NCI-H128 (cell line): Measurements from ENCODE around the gene CAMKK2.
"Not testable (repeated sequence)": the region's sequence is repeated elsewhere in the genome, so short reads cannot be mapped to it uniquely, and the experiment has no call there.

Experiments
- DNase-seq: peaks from one replicate; lab custom pipeline; 2025; ENCODE audit not compliant: unreplicated experiment; lab: John Stamatoyannopoulos, UW

Gene CAMKK2

DNA sequence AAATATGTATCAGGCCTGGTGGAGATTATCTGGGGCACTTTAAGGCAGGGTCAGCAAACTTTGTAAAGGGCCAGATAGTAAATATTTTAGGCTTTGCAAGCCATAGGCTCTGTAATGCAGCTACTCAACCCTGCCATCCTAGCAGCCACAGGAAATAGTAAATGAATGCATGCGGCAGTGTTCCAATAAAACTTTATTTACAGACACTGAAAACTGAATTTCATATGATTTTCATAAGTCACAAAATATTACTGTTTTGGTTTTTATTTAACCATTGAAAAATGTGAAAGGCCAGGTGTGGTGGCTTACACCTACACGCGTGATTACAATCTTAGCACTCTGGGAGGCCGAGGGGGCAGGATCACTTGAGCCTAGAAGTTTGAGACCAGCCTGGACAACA, 3.2 kb upstream of the CAMKK2 start:
- no peak for DNase-seq

DNA sequence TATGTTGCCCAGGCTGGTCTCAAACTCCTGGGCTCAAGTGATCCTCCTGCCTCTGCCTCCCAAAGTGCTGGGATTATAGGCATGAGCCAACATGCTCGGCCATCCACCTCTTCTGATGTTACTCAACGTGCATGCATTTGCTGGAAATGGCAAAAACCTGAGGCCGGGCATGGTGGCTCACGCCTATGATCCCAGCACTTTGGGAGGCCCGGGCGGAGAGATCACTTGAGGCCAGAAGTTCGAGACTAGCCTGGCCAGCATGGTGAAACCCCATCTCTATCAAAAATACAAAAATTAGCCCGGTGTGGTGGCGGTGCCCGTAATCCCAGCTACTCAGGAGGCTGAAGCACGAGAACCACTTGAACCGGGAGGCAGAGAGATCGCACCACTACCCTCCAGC, 1.9 kb upstream of the CAMKK2 start:
- not testable (repeated sequence) for DNase-seq

DNA sequence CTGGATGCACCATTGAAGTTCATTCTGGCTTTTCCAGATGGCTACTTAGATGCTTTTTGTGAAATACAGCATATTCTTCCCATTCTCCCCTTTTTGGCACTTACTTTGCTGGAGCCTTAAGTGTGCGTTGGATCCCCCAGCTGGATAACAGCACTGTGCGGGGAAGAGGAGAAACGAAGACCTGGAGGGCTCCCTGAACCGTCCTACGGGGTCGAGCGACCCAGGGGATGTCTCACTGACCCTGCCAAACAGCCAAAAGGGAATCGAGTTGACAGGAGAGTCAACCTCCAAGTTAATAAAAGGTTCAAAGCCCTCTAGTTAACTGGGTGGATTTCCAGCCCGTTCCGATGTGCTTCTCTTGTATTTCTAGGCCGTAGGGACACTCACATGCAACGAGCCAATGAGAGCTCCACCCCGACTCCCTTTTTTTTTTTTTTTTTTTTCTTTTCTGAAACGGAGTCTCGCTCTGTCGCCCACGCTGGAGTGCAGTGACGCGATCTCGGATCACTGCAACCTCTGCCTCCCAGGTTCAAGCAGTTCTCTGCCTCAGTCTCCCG, 1.0 kb upstream of the CAMKK2 start:
- DNase-seq: no peak

DNA sequence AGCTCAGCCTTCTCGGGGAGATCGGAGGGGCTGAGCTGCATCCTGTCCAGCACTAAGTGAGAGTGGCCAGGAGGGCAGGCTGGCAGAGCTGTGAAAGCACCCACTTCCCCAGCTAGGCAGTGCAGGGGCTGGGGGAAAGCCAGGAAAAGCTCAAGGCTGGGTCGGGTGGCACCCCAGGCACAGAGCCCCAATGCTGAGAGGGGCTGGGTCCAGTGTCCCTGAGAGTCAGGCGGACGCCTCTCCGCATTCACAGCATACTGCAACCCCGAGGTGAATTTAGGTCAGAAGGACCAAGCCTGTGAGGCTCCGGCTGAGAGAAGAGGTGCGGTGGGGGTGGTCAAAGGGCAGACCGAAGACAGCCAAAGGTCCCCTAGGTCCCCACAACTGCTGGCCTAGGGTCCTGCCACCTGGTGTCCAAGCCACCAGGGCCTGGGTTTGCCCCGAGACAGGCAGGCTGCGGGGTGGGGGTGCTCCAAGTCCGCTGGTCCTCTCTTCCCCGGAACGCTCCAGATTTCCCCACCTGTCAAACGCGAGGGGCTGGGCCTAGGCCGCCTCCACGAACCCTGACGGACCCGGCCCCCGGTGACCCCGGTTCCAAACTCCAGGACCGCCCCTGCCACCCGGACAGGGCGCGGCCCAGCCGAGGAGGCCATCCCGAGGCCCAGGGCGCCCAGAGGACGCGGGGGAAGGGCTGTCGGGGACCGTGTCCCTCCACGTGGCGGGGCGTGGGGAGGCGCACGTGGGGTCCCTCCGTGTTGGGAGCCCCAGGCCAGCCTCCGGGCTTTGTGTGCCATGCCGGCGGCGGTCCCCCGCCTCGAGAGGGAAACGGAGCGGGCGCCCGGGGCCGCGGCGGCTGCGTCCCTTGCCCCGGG, 527 bp downstream of the CAMKK2 start:
- no peak for DNase-seq

DNA sequence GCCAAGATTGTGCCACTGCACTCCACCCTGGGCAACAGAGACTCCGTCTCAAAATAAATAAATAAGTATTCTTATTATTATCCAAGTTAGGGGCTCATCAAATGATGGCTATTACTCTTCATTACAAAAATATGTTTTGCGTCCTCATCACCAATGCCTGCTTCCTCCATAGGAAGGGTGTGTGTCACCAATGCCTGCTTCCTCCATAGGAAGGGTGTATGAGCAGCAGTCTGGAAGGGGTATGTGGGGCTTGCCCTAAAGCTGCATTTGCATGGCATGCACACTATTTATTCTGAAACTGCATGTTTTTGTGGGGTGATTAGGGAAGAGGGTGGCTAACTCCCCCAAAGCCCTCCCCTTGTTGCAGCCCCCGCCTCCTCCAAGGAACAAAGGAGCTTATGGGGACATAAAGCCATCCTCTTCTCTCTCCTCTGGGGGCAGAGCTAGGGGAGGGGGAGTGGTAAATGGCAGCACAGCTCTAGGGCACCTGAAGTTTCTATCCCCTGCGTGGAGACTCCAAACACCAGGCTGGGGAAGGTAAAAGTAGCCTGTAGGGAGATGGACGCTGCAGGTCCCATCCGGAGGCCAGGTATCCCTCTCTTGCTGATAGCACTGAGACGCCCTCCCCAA, 1.3 kb downstream of the CAMKK2 start:
- DNase-seq: no peak

DNA sequence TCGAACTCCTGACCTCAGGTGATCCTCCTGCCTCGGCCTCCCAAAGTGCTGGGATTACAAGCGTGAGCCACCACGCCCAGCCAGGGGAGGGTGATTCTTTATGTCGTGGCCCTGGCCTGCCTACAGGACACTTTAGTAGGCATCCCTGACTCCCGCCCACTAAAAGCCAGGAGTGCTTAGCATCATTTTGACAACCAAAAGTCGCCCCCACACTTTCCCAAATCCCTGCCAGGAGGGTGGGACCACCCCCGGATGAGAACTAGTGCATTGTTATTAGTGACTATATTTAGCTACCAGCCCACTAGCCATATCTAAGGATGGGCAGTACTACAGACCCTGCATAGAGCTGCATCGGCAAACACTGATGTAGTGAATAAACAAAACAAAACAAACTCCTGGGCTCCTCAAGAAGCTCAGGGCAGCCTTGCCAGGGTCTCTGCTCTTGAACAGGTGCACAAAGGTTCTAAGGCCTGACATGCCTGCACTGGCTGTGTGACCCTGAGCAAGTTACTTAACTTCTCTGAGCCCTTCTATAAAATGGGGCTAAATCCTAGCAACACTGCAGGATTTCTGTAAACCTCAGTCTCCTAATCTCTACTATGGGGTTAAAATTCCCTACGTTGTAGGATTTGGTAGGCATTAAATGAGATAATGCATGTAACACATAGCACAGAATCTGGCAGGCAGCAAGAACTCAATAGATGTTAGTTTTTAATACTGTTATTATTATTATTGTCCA, 2.2 kb downstream of the CAMKK2 start:
- DNase-seq: no peak

DNA sequence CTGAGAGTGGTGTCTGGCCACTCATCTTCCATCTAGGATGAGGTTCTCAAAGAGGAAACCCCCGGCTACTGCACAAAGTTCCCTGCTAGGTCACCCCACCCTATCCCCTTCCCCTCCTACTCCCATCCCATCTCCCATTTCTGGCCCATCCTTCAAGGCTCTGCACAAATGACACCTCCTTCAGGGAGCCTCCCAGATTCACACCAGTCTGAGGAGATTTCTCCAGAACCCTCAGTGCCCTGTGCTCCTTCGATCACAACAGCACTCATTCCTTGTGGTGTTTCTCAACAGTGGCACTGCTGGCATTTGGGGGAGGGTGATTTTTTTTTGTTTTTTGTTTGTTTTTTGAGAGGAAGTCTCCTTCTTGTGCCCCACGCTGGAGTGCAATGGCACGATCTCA, 2.9 kb downstream of the CAMKK2 start:
- DNase-seq: no peak

DNA sequence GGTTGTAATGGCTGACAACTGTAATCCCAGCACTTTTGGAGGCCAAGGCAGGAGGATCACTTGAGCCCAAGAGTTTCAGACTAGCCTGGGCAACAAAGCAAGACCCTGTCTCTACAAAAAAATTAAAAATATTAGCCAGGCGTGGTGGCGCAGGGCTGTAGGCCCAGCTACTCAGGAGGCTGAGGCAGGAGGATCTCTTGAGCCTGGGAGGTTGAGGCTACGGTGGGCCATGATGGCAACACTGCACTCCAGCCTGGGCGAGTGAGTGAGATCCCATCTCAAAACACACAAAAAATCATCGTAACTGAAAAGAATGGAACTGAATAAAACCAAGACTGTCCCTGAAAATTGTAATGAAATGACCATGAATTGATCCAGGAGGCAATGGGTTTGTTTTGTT, 6.1 kb downstream of the CAMKK2 start:
- DNase-seq: no peak

DNA sequence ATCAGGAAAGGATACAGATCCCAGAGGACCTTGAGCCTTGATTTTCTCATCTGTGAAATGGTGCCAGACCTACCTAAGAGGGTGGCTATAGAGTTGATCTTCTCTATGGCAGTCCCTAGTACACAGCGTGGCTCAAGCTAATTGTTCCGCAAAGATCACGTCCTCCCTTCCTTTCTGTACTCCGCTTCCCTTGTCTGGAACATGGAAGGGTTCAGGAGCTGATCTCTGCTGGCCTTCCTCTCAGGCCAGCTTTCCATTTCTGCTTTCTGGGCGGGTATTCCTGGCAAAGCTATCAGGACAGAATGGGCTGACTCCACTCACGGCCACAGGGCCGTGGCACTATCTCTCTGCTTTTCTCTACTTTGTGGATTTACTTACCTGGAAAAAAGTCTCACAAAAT, 6.5 kb downstream of the CAMKK2 start:
- DNase-seq: no peak

DNA sequence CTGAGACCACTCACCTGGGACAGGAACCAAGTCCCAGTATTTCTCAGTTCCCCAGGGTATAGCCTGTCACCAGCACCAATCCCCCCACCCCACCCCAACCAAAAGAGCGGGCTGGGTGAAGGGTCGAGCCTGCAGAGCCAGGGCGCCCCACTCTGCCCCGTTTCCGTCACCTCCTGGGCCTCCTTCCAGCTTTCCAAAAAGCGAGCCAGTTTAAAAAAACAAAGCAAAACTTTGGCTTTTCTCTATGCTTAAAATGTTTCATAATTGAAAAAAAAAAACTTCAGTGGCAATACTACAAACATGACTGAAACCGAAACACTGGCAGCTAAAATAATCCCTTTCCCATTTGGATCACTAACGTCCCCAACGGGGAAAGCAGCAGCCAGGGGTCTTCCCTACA, 7.5 kb downstream of the CAMKK2 start:
- no peak for DNase-seq

DNA sequence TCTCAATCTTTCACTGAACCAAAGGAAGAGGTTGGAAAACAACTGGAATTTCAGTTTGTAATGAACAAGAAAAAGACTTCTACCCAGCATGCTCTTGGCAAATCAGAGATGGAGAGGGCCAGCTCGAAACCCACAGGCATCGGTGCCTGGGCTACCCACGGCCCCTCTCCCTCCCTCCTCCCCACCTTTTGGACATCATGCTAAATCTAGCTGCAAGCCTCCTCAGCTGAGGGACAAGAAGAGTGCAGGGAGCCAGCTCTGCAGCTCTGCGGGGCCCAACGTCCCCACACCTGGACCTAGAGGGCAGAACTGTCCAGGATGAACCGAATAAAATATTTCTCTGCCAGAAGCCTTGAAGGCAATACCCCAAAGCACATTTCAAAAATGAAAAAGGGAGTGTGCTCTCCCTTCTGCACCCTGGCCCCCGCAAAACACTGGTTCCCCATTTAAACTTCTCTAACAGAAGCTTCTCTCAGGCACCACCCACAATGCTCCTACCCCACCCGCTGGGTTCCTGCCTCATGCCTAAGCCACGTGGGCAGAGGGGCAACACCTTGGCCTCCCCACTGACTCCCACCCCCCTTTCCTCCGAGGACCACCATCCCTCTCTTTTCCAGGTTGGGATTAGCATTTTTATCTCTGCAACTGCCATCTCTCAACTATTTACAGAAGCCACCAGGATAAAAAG, 8.2 kb downstream of the CAMKK2 start:
- no peak for DNase-seq

DNA sequence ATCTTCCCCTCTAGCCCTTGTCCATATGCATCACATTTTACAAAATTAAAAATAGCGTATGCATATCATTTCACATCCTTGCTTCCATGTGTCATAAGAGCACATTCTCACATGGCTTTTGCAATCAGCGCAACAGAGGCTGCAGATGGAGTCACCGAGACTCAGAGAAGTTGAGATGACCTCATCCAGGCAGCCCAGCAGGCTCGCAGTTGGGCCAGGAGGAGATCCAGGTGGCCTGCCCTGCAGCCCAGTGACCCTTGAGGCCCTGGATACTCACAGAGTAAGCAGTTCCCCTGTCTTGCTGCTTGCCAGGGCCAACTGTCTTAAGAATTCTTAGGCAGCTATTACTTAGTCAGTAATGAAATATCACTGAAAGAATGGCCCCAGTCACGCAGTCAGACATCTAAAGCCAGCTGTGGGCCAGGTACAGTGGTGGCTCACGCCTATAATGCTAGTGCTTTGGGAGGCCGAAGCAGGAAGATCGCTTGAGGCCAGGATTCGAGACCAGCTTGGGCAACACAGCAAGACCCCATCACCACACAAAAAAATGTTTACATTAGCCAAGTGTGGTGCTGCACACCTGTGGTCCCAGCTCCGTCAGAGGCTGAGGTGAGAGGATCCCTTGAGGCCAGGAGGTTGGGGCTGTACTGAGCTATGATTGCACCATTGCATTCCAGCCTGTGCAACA, 9.1 kb downstream of the CAMKK2 start:
- DNase-seq: no peak

DNA sequence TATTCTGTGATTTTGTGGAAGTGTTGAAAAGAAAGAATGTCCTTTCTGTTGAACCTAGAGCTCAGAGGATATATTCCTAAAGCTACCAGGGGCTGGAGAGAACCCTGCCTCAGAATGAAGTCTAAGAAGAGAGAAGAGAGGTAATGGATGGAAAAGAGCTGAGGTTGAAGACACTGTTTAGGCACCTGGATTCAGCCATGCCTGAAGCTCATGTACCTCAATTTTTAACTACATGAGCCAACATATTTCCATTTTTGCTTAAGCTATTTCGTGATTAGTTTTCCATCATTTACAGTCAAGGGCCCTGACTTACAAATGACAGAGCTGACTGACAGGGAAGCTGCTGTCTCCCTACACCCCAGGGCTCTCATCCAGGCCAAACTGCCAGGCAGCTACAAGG, 10.7 kb downstream of the CAMKK2 start:
- DNase-seq: no peak

DNA sequence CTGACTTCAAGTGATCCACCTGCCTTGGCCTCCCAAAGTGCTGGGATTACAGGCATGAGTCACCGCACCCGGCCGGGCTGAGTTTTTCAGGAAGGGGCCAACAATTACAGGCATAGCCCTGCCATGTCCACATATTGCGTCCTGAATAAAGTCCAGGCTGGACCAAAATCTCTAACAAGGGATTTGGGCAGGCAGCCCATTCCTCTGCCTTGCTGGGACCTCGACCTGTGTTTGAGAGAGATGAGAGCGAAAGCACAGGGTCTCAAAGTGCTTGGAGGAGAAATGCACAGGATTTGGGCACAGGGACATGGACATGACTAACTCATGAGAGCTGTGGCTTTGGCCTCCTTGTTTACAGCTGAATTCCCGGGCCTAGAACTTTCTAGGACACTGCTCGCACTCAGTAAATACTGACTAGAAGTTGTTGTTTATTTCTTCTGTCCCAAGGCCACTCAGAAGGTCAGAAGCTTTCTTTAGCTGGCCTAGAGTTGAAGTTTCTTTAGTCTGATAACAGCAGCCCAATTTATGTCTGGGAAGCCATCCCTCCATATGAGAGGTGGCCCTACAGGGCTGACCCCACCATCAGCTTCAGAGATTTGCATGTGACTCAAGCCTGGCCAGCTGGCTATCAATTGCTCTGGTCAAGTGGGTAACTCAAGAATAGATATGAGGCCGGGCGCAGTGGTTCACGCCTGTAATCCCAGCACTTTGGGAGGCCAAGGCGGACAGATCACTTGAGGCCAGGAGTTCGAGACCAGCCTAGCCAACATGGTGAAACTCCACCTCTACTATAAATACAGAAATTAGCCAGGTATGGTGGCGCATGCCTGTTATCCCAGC, 11.7 kb downstream of the CAMKK2 start:
- no peak for DNase-seq

DNA sequence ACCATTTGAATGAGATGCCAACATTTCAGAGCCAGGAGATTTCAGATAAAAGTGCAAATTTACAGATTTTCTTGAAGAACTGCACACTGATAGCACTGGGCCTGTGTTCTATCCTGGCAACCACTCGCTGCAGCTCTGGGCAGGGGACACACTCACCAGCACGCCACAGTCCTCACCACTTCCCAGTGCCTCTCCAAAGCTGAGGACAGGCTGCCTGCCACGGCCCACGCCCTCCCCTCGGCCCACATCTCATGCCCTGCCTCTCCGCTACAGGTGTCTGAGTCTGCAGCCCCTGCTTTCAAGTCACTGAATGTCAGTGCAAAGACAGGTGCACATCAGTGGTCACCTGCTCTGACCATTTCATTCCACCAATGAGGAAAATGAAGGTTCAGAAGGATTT, 12.7 kb downstream of the CAMKK2 start:
- no peak for DNase-seq

DNA sequence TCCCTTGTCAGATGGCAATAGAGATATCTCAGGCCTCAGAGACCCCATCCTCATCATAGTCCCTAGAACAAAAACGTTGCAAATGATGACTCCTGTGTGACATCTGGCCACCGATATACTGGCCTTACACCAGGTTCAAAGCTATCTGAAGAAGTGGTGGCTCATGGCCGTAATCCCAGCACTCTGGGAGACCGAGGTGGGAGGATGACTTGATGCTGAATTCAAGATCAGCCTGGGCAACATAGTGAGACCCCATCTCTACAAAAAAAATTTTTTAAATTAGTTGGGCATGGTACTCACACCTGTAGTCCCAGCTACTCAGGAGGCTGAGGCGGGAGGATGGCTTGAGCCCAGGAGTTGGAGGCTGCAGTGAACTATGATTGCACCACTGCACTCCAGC, 13.1 kb downstream of the CAMKK2 start:
- DNase-seq: no peak

DNA sequence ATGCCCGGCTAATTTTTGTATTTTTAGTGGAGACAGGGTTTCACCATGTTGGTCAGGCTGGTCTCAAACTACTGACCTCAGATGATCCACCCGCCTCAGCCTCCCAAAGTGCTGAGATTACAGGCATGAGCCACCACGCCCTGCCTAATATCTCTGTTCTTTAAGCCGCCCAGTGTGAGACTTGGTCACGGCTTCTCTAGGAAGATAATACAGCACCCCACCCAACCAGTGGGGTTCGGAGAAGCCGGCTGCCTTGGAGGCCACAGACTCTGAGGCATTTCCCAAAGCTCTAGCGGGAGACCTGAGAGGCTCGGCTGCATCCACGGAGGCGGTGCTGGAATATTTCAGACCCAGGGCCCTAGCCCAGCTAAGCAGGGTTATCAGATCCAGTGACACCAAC, 13.6 kb downstream of the CAMKK2 start:
- DNase-seq: not testable (repeated sequence)

DNA sequence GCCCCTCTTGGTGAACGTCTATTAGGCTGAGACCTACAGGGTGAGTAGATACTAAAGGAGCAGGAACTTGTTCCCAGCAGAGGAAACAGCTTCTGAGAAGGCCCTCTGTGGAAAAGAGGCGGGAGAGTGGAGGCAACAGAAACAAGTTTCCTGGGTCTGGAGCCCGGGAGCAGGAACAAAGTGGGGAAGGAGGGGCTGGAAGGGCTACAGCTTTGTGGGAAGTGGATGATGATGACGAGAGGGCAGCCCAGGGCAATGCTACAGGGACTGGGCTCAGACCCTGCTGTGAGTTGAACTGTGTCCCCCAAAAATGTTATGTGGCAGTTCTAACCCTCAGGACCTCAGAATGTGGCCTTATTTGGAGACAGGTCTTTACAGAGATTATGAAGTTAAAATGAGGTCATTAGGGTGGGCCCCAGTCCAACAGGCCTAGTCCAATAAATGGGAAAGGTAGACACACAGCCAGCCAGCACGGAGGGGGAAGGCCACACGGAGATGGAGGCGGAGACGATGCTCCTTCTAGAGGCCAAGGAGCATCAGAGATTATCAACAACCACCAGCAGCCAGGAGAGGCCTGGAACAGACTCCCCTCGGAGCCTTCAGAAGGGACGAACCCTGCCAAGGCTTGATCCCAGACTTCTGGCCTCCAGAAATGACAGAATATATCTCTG, 14.3 kb downstream of the CAMKK2 start:
- DNase-seq: no peak

DNA sequence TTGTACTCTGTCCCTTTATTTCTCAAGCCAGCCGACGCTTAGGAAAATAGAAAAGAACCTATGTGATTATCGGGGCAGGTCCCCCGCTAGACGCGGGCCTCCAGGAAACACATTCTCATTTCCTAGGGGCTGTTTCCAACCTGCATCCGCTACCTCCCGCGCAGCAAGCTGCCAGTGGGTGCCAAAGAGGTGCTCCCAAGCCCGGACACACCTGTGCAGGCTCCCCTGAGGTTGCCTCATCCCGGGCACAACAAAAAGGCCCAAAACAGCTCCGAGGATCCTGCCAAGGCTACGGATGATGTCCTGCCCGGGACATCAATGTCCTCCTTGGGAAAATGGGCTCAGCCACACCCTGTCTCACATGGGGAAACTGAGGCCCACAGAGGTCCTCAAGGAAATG, 15.4 kb downstream of the CAMKK2 start:
- not testable (repeated sequence) for DNase-seq
